Measurements from ENCODE around the gene SRSF4.

DNA sequence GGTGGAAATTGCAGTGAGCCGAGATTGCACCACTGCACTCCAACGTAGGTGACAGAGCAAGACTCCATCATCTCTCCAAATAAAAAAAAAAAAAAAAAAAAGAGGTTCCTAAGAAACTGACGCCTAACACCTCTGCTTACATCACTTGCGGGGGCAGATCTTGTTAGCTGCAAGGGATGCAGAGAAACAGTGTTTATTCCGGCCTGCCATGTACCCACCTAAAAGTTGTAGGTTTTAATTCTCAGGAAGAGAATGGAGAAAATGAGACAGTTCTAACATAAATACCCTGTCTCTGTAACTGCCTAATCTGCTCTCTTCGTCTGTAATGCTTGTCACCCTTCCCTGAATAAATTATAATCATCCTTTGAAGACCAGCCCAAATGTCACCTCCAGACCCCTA lies 9.0 kb upstream of the SRSF4 start:
- TF ChIP-seq, protein P1, sequence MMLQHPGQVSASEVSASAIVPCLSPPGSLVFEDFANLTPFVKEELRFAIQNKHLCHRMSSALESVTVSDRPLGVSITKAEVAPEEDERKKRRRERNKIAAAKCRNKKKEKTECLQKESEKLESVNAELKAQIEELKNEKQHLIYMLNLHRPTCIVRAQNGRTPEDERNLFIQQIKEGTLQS (IDR thresholded peaks at IDR 0.05; ENCODE audit: insufficient read depth, low read depth, low read length) = no peak
- TF ChIP-seq, protein P2, sequence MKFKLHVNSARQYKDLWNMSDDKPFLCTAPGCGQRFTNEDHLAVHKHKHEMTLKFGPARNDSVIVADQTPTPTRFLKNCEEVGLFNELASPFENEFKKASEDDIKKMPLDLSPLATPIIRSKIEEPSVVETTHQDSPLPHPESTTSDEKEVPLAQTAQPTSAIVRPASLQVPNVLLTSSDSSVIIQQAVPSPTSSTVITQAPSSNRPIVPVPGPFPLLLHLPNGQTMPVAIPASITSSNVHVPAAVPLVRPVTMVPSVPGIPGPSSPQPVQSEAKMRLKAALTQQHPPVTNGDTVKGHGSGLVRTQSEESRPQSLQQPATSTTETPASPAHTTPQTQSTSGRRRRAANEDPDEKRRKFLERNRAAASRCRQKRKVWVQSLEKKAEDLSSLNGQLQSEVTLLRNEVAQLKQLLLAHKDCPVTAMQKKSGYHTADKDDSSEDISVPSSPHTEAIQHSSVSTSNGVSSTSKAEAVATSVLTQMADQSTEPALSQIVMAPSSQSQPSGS (IDR thresholded peaks at IDR 0.05; ENCODE audit: low read length) = no peak

Measured in H1 (cell line).